GM11168 (cell line): Measurements from ENCODE around the gene RGL3.
"Not testable (repeated sequence)": the region's sequence is repeated elsewhere in the genome, so short reads cannot be mapped to it uniquely, and the experiment has no call there.

Experiments used
- in situ Hi-C: fragments of 300-500 bp; cut with MboI; formaldehyde crosslinking; loops from one replicate; pipeline ENCODE4 v1.12.0; 2022; ENCODE audit warnings: low sequenced_read_pairs; ENCODE audit not compliant: unreplicated experiment

Gene RGL3

DNA sequence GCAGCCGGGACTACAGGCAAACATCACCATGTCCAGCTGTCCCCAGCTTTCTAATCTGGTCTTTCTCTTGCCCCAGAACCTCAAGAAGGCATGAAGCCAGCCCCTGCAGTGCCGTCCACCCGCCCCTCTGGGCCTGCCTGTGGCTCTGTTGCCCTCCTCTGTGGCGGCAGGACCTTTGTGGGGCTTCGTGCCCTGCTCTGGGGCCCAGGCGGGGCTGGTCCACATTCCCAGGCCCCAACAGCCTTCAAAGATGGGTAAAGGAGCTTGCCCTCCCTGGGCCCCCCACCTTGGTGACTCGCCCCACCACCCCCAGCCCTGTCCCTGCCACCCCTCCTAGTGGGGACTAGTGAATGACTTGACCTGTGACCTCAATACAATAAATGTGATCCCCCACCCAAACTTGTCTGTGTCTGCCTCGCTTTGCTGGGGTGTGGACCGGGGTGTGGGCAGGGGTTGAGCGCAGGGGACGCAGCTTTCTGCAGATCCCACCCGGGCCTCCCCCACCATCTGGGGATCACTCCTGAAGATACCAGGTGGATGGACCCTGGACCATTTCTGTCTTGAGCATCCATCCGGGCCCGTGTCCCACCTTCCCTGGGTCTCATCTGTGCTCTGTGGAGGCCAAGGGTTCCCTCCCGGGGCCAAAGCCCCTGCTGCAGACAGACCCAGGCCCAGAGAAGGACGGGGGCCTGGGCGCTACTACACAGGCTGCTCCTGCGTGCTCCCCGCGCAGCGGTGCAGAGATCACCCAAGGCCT is 31.6 kb upstream of the RGL3 start:
- in situ Hi-C loops, result no loop called here

DNA sequence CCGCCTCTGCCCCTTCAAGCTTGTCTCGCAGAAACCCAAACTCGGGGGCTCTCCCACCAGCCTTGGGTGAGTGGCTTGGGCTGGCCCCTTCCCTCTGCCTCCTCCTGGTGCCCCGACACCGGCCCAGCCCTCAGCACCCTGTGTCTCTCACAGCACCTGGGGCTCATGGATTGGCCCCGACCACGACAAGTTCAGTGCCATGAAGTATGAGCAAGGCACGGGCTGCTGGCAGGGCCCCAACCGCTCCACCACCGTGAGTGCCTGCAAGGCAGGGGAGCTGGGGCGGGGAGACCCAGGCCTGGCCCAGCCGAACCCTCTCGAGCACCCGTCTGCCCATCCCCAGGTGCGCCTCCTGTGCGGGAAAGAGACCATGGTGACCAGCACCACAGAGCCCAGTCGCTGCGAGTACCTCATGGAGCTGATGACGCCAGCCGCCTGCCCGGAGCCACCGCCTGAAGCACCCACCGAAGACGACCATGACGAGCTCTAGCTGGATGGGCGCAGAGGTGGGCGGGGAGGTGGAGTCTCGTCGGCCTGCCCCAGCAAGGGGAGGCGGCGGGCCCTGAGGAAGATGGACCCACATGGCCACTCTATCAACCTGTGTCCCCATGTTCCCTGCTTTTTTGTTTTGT is 29.9 kb upstream of the RGL3 start:
- in situ Hi-C loops, result no loop called here

DNA sequence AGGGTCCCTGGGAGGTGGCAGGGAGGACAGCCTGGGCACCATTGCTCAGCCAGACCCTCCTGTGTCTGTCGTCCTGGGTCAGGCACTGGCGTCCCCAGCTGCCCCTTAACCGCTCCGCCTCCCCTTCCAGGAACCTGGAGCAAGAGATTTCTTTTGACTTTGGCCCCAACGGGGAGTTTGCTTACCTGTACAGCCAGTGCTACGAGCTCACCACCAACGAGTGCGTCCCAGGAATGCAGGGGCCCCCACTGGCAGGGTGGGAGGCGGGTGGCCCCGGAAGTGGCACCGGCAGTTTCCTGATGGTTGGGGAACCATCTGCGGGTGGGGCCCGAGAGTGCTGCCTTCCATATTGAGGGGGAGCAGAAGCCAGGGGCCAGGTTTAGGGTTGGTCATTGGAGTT is 29.3 kb upstream of the RGL3 start:
- in situ Hi-C loops, result no loop called here

DNA sequence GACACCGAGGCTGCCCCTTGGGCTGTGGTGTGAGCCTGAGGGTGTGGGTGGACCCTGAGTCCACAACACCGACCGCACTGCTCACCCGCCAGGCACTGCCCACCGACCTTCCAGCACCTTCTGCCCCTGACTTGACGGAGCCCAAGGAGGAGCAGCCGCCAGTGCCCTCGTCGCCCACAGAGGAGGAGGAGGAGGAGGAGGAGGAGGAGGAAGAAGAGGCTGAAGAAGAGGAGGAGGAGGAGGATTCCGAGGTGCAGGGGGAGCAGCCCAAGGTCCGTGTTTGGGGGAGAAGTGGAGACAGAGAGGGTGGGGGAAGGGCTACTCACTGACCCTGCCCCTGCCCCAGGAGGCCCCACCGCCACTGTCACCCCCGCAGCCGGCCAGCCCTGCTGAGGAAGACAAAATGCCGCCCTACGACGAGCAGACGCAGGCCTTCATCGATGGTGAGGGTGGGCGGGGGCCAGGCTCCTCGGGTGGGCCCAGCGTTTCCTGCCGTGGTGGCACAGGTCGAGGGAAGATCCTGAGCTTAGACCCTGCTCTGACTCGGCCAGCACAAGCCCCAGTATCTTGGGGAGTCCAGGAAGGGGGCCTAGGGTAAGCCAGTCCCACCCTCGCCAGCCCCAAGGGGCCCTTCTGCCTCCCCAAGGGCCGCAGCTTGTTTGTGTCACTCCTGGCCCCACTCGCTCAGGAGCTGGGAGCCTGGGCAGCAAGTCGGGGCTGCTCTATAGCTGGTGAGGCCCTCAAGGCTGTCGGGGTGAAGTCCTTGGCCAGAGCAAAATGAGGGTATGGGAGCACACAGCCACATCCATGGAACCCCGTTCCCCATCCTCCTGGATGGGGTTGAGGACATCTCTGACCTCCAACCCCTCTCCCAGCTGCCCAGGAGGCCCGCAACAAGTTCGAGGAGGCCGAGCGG is 28.5 kb upstream of the RGL3 start:
- in situ Hi-C loops, result no loop called here

DNA sequence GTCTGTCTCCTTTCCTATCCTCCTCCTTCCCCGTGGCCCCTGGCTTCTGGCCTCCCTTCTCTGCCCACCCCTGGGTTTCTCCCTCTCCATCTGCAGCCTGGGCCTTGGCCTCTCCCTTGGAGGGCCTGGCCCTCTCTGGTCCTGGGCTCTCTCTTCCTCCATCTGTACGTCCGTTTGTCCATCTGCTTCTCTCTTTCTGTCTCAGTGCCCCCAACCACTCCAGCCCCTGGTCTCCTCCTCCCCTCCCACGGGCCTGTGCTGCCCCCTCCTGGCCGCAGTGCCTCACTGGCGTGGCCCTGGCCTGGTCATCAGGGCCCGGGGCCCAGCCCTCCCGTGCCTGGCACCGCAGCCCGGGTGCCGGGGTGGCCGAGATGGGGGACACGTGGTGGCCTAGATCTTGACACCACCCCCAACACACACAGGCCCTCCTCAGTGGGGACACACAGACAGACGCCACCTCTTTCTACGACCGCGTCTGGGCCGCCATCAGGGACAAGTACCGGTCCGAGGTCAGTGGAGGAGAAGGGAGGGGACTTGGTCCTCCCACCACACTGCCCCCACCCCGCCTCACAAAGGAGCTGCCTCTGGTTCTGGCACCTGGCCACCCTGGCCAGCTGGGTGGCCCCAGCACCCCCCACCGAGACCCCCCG is 27.7 kb upstream of the RGL3 start:
- in situ Hi-C loops, result no loop called here

DNA sequence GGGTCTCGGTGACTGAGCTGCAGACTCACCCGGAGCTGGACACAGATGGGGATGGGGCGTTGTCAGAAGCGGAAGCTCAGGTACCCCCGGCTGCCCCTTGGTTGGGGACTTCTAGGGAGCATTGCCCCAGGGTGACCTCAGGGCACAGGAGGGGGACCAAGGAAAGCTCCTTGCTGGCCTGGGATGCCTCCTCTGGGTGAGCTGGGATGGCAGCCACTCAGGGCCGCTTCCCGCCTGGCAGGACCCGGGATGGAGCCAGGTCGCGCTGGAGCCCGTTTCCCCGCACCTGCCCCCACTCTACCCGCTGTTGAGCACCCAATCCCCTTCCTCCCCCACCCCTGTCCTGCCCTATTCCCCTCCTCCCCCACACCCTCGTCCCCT is 27.1 kb upstream of the RGL3 start:
- in situ Hi-C loops, result no loop called here

DNA sequence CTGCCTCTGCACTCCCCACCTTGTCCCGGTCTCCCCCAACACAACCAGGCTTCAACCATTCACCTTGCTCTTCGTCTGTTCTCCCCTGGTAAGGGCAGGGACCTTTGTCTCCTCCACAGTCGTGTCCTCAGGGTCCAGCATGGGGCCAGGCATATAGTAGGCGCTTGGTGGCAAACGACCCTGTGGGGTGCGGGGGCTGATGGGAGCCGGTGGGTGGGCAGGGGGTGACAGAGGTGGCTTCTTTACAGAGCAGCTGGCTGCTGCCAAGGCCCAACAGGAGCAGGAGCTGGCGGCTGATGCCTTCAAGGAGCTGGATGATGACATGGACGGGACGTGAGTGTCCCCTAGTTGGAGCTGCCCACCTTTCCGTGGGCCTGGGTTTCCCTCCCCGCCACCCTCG is 26.0 kb upstream of the RGL3 start:
- in situ Hi-C loops, result no loop called here

DNA sequence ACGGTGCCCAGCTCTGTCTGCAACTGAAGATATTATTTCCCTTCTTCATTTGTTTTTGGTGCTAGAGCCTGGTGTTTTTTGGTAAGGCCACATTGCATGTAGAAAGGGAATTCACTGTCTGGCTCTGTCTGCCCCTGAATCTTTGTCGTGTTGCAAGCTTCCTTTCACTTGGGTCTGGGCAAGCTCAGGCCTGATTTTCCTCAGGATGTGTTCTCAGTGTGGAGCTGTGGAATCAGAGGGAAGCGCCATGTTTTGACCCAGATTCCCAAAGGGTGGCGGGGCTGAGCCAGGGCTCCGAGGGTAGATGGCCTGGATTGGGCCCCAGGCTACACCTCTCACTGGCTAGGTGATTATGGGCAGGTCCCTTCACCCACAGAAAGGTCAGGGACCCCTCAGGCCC is 24.9 kb upstream of the RGL3 start:
- in situ Hi-C loops, result no loop called here

DNA sequence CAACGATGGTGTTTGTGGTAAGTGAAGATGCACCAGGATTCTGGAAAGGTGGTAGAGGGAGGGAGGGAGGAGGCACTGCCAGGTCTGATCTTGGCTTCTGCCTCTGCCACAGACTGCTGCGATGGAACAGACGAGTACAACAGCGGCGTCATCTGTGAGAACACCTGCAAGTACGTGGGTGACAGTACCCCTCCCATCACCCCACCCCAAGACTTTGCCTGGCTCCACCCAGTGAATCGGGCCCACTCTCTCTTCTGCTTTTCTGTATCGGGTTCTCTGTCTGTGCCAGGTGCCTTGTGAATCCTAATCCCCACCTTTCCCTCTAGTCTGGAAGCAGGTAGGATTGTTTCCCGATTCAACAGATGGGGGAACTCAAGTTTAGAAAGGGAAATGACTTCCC is 18.8 kb upstream of the RGL3 start:
- in situ Hi-C loops, result no loop called here

DNA sequence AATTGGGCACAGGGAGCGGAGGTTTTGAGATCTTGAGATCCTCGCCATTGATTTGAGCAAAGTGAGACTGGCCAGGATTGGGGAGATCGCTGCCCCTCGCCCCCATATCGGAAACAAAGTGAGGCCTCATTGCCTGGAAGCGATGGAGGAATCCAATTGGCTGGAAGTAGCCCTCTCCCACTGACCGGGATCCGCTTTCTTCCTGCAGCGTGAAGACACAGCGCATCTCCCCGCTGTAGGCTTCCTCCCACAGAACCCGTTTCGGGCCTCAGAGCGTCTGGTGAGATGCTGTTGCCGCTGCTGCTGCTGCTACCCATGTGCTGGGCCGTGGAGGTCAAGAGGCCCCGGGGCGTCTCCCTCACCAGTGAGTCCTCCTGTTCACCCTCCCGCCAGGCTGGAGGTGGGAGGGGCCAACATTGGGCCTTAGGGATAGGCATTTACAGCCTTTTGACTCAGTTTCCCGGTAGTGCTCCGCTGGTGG is 16.8 kb upstream of the RGL3 start:
- in situ Hi-C loops, result no loop called here

DNA sequence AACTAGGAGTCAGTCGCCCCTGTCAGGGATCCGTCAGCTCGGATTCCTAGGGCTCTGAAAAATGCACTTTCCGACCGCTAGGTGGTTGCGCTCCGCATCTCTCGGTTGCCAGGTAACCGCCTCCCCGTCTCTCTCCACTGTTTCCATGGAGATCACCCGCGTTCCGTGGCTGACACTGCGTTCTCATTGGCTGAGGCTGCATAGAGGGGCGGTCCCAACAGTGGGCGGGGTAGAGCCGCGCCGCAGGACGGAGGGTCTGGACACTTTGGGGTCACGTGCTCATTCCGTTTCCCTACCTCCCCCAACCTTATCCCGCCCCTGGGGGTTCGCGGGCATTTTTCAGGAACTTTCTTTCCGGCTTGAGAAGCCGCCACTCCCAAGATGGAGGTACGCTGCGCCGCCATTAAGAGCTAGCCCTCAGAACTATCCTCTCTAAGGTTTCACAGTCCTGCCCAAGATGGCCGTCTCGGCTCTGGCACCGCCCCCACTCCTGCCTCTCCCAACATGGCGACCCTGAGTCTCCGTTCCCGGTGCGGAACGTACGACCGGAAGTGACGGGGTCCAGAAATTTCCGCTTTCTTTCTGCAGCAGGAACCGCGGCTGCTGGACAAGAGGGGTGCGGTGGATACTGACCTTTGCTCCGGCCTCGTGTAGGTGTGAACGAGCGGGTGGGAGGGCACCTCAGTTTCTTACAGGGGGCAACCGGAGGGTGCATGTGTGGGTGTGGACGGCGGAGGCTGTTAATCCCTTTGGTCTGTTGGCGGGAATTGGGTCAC is 16.1 kb upstream of the RGL3 start, which contains the start of the genes ODAD3 and PRKCSH:
Gene ODAD3, minus strand, starts transcription at position 65 of the 776 bp plus-strand sequence. CDS start 105 bp downstream, outside the sequence.
Gene PRKCSH, plus strand, starts transcription at position 579 of the 776 bp plus-strand sequence. CDS start 483 bp downstream, outside the sequence.
- in situ Hi-C loops, result no loop called here

DNA sequence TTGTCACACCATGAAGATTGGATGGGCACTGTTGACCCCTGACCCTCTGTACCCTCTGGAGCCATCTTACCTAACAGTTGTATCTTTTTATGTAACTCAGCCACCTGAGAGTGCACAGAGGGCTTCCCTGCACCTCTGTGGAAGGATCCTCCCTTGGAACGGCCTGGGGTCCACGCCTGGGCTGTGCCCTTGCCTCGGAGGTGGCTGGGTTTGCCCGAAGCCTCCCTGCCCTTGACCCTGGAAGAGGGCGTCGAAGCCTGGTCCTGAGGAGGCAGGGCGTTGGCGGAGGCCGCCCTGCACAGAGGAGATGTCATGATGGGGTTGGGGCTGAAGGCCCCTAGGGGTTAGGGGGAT is 15.6 kb upstream of the RGL3 start:
- in situ Hi-C loops, result no loop called here

DNA sequence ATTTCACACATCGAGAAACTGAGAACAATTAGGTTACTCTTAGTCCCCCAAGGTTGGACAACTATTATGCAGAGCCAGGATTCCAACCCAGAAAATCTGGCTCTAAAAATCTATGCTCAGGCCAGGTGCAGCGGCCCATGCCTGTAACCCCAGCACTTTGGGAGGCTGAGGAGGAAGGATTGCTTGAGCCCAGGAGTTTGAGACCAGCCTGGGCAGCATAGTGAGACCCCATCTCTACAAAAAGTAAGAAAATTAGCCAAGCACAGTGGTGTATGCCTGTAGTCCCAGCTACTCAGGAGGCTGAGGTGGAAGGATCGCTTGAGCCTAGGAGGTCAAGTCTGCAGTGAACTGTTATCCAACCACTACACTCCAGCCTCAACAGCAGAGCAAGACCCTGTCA is 14.4 kb upstream of the RGL3 start:
- in situ Hi-C loops, result not testable (repeated sequence)

DNA sequence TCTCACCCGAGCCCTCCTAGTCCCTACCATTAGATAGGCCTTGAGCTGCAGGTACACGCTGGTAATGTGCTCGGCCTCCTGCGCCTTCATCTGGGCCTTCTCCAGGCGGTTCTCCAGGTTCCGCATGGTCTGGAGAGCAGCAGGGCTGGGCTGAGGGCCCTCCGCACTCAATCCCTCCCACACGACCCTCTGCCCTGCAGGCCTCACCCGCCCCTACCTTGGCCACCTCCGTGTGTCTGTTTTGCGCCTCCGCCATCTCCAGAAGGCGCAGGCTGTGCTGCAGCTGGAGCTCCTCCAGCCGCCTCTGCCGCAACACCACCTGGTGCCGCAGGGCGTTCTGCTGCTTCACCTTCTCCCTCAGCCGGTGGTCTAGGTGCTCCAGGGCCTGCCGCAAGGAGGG is 7.5 kb upstream of the RGL3 start:
- in situ Hi-C loops, result no loop called here

DNA sequence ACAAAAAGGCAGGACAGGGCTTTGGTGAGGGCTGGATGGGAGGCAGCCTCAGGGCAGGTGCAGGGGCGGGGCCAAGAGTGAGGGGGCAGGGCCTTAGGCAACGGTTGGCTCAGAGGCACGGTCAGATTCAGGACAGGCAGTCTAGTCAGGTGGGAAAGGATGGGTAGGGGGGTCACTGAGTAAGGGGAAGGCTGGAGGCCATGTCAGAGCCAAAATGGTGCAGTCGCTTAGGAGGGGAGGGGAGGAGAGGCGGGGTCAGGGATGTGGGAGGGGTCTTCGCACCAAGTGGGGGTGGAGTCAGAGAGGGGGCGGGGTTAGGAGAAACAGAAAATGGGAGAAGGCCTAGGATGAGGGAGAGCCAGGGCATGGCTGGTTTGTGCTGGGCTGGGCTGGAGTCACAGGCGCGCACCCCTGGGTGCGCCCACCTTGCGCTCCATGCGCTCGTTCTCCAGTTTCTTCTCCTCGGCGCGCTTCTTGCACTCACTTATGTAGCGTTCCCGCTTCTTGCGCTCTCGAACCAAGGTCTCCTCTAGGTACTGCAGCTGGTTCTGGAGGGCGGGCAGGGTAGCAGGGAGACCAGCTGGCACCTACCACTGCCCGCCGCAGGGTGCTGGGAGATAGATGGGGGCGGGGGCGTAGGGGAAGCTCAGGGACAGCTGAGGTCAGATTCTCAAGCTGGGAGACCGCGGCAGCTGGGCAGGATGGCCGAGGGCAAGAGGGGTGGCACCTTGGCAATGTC is 6.8 kb upstream of the RGL3 start:
- in situ Hi-C loops, result no loop called here

DNA sequence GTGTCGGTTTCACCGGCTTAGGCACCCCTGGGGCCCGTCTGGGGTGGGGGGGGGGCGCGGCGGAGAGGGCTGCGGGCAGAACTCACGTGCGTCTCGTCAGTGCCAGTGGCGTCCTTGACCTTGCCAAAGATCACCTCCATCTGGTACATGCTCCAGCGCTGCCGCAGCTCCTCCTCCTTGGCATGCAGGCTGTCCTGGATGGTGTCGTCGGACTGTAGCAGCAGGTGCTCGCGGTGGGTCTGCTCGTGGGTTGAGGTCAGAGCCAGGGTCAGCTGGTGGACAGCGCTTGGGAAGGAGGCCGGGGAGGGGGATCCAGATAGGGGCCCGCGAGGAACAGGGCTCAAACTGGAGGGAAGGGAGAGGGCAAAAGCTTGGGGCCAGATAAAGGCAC is 4.7 kb upstream of the RGL3 start:
- in situ Hi-C loops, result no loop called here

DNA sequence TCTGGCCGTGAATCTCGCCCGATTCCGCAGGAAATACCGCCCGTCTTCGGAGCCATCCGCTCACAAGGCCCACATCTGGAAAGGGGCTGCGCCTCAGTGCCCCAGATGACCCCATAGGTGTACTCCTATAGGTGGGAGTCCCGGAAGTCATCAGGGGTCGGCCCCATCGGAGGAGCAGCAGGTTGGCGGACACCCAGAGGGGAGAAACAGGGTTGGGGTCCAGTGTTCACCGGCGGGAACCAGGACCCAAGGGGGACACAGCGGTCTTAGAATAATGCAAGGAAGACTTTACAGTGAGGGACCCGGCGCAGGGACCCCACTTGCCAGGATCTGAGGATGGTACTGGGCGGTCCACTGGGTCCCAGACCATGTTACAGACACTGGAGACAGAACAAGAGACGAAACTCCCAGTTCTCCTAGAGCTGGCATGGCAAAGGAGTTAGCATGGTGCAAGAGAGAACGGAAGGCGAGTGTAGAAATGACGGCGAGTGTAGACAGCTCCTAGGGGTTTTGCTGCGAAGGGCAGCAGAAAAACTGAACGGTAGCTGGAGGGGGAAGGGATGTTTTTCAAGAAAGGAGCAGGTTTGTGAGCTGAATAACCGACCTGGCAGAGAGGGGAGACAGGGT is 4.2 kb upstream of the RGL3 start:
- in situ Hi-C loops, result no loop called here
